ACC112 (cell line): Measurements from ENCODE around the gene RPS19BP1.

Experiments
- H2AFZ ChIP-seq: fragments of 200-600 bp; sonication (generic); one replicate; pipeline ENCODE4 v1.6.0; 2017; ENCODE audit warnings: antibody characterized with exemption, low read length; ENCODE audit not compliant: unreplicated experiment
- H3K27ac ChIP-seq: fragments of 200-600 bp; sonication (generic); 2 replicates; pipeline ENCODE4 v1.5.1; 2014; ENCODE audit warnings: low read depth, mild to moderate bottlenecking, antibody characterized with exemption, low read length, moderate library complexity
- H3K27me3 ChIP-seq: fragments of 200-600 bp; sonication (generic); 2 replicates; pipeline ENCODE4 v1.6.1; 2014; ENCODE audit warnings: mild to moderate bottlenecking, antibody characterized with exemption, low read length, moderate library complexity, mixed read lengths; ENCODE audit not compliant: insufficient read depth
- H3K36me3 ChIP-seq: fragments of 200-600 bp; sonication (generic); 2 replicates; pipeline ENCODE4 v1.6.1; 2016; ENCODE audit warnings: mild to moderate bottlenecking, antibody characterized with exemption, low read length, moderate library complexity, mixed read lengths; ENCODE audit not compliant: insufficient read depth
- H3K4me1 ChIP-seq: fragments of 200-600 bp; sonication (generic); one replicate; pipeline ENCODE4 v1.6.1; 2016; ENCODE audit warnings: low read length, mixed read lengths; ENCODE audit not compliant: insufficient read depth, unreplicated experiment, control insufficient read depth
- H3K4me3 ChIP-seq: fragments of 200-600 bp; sonication (generic); 2 replicates; pipeline ENCODE4 v1.5.1; 2014; ENCODE audit warnings: mild to moderate bottlenecking, low read depth, low read length
- H3K79me2 ChIP-seq: fragments of 200-600 bp; sonication (generic); one replicate; pipeline ENCODE4 v1.6.0; 2016; ENCODE audit warnings: low read length; ENCODE audit not compliant: control insufficient read depth, unreplicated experiment, insufficient read depth

Gene RPS19BP1

DNA sequence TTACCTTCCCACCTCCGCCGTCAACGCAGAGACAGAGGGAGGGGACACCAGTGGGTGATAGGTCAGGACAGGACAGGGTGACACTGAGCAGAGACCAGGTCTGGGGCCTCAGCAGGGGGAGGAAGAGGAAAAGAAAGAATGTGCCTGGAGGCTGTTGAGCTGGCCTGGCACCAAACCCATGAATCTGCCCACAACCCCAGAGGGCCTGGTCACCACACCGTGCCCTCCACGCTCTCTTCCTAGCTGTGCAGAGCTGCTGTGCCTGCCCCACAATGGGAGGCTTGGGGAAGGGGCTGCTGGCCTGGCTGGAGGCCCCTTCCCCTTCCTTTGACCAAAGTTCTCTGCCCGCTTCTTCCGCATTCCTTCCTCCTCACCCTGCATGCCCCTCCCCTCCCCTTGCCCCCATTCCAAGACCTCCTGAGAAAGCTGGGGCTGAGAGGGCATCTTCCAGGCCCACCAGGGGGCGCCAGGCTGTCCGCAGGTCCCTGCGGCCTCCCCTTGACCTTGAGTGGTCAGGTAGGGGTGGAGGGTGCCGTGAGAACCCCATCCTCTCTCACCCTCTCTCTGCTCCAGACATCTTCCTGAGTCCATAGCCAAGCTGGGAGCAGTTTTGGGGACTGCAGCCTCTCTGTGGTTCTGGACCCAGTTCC, 27.0 kb upstream of the RPS19BP1 start:
- Histone ChIP-seq H3K4me1 (no peaks in the 10 kb centered on the region), H3K27me3 (peaks cover 41% of the 10 kb centered on the region), H3K27ac (no peak overlapping the region), H3K4me3 (no peak overlapping the region), H3K36me3 (no peaks in the 10 kb centered on the region), H3K79me2 (no peaks in the 10 kb centered on the region), H2AFZ (no peak overlapping the region)

DNA sequence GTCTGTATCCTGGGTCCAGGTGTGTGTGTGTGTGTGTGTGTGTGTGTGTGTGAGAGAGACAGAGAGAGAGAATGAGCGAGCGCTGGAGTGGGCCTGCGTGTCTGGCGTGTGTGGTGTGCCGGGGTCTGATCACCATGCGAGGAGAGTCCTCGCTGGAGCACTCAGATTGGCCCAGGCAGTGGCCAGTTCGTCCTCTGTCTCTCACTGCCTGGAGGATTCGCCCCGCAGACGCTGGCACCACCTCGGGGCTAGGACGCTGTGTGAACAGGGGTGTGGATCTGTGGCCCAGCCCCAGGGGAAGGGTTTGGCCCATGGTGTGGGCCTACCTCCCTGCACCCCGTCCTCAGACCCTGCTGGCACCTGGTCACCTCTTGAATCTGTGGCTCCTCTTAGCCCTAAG, 26.4 kb upstream of the RPS19BP1 start:
- no peaks in the 10 kb centered on the region for H3K79me2 ChIP-seq
- no peak overlapping the region for H2AFZ ChIP-seq
- H3K27me3 ChIP-seq = peaks cover 41% of the 10 kb centered on the region
- H3K27ac ChIP-seq = no peak overlapping the region
- H3K4me3 ChIP-seq = no peak overlapping the region
- H3K36me3 ChIP-seq = no peaks in the 10 kb centered on the region
- no peaks in the 10 kb centered on the region for H3K4me1 ChIP-seq

DNA sequence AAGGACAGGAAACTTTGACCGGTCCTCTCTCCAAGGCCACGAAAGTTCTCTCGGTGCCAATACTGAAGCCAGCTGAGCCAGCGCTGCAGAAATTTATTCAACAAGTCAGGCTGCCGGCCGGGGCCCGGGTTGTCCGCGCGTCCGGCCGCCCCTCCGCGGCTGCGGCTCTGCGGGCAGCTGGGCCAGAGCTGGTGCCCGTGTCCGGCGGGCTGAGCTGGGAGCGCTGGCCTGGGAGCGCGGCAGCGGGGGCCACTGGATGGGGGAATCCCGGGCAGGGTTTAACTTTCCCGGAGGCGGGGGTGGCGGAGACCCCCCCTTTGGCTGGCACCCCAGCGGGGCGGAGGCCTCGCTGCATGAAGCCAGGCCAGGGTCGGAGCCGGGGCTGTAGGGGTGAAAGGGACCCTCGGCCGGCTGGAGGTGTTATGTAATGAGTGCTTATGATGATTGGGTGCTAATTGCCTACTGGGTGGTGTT, 25.7 kb upstream of the RPS19BP1 start:
- Histone ChIP-seq H3K4me3 (no peak overlapping the region), H3K4me1 (no peaks in the 10 kb centered on the region), H3K27ac (no peak overlapping the region), H3K36me3 (no peaks in the 10 kb centered on the region), H2AFZ (no peak overlapping the region), H3K27me3 (peaks cover 41% of the 10 kb centered on the region), H3K79me2 (no peaks in the 10 kb centered on the region)

DNA sequence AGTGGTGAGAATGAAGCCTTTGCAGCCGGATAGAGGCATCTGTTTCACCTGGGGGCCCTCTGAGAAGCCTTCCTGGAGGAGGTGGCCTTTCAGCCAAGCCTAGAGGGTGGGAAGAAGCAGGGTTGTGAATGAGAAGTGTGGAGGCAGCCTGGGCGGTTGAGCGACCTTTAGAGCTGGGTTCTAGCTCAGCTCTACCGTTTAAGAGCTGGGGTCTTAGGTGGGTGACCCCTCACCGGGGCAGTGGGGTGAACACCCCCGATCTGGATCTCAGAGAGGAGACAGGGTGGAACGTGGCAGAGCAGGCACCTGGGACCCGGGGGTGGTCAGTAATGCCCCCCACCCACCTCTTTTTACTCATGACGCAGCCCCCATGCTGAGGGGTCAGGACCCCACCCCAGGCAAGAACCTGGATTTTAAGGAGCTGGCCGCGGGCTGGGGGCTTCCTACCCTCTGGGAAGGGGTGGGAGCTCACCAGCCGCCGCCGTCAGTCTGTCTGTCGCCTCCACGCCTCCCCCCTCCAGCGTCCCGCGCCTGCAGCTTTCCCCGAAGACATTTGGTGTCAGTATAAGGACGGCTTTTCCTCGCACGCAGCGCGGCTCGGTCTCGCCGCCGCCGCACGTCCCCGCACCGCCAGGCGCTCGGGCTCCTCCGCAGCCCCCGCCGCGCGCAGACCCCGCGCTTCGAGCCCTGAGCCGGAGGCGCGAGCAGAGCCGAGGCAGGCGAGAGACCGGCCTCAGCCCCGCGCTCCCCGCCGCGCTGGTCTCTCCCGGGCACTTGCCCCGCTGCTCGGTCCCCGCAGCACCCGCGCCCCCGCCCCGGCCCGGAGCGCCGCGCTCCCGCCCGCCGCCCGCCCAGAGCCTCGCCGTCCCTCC, 24.7 kb upstream of the RPS19BP1 start:
- Histone ChIP-seq H3K79me2 (no peaks in the 10 kb centered on the region), H3K27me3 (peaks cover 41% of the 10 kb centered on the region), H3K4me3 (no peak overlapping the region), H3K27ac (no peak overlapping the region), H3K36me3 (no peaks in the 10 kb centered on the region), H3K4me1 (no peaks in the 10 kb centered on the region), H2AFZ (no peak overlapping the region)

DNA sequence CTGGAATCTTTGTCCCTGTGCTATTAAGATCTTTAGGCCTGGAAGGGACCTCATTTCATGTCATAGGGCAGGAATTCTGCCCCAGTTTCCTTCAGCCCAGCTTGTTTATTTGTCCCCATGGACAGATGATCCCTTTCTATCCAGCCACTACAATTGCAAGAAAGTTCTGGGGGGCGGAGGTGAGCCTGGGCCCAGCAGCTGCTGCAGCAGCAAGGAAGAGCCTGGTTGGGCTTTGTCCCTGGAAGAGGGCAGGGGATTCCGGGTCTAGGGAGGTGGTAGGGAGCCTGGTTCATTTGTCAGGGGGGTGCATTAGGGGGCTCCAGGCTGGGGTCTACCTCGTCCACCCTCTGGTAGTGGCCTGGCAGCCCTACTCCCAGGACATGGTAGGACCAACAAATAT, 21.6 kb upstream of the RPS19BP1 start:
- H3K27ac ChIP-seq = no peak overlapping the region
- H3K36me3 ChIP-seq = no peaks in the 10 kb centered on the region
- no peak overlapping the region for H3K4me3 ChIP-seq
- no peaks in the 10 kb centered on the region for H3K4me1 ChIP-seq
- H3K27me3 ChIP-seq = peaks cover 41% of the 10 kb centered on the region
- H2AFZ ChIP-seq = no peak overlapping the region
- no peaks in the 10 kb centered on the region for H3K79me2 ChIP-seq

DNA sequence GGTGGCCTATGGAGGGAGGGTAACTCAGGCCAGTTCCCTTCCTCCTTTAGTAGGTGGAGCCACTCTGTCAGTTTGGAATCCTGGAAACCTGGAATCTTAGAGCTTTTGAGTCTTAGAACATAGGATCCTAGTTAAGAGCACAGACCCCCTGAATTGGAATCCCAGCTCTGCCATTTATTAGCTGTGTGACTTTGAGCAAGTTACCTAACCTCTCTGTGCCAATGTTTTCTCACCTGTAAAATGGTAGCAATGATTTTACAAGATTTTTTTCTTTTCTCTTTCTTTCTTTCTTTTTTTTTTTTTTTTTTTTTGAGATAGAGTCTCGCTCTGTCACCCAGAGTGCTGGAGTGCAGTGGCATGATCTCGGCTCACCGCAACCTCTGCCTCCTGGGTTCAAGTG, 20.9 kb upstream of the RPS19BP1 start:
- H3K4me1 ChIP-seq = no peaks in the 10 kb centered on the region
- H3K27ac ChIP-seq = no peak overlapping the region
- no peaks in the 10 kb centered on the region for H3K79me2 ChIP-seq
- H2AFZ ChIP-seq = no peak overlapping the region
- H3K27me3 ChIP-seq = peaks cover 39% of the 10 kb centered on the region
- no peak overlapping the region for H3K4me3 ChIP-seq
- H3K36me3 ChIP-seq = no peaks in the 10 kb centered on the region

DNA sequence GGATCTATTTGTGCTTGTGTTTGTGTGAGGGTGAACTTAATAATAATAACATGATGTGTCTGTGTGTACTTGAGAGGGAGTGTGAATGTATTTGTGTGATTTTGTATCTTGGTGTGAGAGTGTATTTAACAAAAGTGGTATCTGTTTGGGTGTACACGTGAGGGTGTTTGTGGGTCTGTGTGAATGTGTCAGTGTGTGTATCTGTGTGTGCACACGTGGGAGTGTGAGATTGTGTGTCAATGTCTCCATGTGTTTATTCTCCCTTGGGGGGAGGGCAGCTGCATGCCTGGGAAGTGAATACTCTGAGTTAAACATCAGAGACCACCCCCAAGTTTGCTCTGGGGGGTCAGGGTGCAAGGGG, 15.0 kb upstream of the RPS19BP1 start:
- no peak overlapping the region for H2AFZ ChIP-seq
- H3K4me3 ChIP-seq = no peak overlapping the region
- H3K27me3 ChIP-seq = peaks cover 26% of the 10 kb centered on the region
- H3K79me2 ChIP-seq = no peaks in the 10 kb centered on the region
- H3K27ac ChIP-seq = no peak overlapping the region
- H3K4me1 ChIP-seq = peaks cover 3% of the 10 kb centered on the region
- H3K36me3 ChIP-seq = no peaks in the 10 kb centered on the region

DNA sequence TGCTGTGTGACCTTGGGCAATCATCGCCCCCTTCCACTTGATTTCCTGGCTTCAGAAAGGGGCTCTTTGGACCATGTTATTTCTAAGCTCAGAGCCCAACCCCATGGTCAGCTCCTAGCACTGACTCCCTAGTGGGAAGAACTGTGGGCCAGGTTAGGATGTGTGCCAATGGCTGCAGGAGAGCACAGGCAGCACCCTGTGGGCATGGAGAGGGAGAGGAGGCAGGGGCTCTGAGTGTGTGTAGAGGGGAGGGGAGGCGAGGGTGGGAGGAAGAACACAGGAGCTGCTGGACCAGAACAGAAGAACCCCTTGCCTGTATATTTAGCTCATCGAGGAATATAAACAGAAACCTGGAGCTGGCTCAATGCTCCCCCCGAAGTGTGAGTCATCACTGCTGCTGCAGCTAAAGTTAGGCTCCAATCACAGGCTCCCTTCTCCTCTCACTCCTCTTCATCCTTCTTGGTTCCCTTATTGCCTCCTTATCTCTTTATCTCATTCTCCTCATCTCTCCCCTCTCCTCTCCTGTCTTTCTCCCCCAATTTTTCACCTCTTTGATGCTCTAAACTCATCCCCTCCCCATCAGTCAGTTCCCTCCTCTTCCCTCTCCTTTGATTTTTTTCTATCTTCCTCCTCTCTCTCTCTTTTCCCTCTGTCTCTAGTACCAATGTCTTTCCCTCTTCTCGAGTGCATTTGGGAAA, 14.5 kb upstream of the RPS19BP1 start:
- Histone ChIP-seq H3K4me1 (peaks cover 3% of the 10 kb centered on the region), H3K27me3 (peaks cover 26% of the 10 kb centered on the region), H3K27ac (no peak overlapping the region), H2AFZ (no peak overlapping the region), H3K79me2 (no peaks in the 10 kb centered on the region), H3K4me3 (no peak overlapping the region), H3K36me3 (no peaks in the 10 kb centered on the region)

DNA sequence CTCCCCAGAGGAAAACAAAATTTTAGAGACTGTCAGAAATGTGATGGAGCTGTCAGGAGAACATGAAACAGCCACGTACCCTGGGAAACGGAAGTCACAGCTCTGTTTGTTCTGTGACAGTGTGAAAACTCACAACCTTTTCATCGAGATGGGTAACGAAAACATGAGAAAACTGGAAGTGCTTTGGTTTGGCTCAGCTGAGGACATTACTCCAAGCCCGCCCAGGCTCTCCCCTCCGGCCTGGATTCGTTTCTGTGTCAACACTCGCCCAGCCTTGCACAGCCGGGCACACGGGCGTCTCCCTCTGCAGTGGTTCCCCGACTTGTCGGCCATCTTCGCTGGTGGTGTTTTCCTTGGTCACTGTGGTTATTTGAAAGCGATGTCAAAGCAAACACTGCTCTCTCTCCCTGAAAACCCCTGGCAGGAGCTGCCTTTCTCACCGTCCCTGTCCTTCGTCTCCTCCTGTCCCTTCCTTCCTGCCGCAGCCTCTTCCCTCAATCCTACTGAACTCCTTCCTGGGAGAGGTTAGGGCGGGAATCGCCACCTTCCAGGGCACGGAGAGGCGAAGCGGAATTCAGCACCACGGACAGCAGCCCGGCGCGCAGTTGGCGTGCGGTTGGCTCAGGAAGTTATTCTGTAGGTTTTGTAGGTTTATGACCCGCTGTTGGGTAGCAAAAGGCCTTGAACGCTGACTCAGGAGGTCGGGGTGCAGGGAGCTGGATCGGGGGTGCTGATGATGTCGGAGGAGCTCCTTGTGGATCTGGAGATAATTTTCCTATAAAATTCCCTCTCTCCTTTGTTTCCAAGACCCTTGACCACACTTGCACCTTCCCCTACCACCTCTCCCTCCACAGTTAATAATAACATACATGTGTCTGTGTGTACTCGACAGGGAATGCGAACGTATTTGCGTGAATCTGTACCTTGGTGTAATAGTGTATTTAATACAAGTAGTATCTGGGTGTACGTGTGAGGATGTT, 13.1 kb upstream of the RPS19BP1 start:
- H3K79me2 ChIP-seq = no peaks in the 10 kb centered on the region
- H3K27me3 ChIP-seq = peaks cover 26% of the 10 kb centered on the region
- no peak overlapping the region for H2AFZ ChIP-seq
- H3K27ac ChIP-seq = no peak overlapping the region
- no peaks in the 10 kb centered on the region for H3K36me3 ChIP-seq
- peaks cover 3% of the 10 kb centered on the region for H3K4me1 ChIP-seq
- H3K4me3 ChIP-seq = no peak overlapping the region

DNA sequence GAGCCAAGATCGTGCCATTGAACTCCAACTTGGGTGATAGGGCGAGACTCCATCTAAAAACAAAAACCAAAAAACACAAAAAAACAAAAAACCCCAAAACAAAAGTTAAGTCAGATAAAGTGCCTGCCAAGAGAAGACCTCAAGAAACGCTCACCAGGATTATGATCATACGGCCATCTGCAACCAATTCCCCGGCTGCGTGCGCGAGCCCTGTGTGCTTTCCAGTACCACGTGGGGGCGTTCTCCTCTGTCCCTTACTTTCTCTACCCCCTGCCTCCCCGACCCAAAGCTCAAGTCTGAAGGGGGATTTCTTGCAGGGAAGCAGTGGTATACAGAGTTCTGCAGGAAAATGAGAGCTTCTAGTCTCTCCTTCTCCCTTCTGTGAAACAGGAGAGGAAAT, 10.5 kb upstream of the RPS19BP1 start:
- Histone ChIP-seq H3K27me3 (peaks cover 10% of the 10 kb centered on the region), H3K27ac (no peak overlapping the region), H3K36me3 (no peaks in the 10 kb centered on the region), H3K4me1 (peaks cover 3% of the 10 kb centered on the region), H3K4me3 (no peak overlapping the region), H2AFZ (no peak overlapping the region), H3K79me2 (no peaks in the 10 kb centered on the region)
